GM19025 (cell line): ENCODE measurements around the gene PDK4.

Experiments
- ATAC-seq: cut with Tn5 transposase; IDR thresholded peaks from one replicate; pipeline ENCODE4 v1.9.1; 2021; ENCODE audit warnings: mild to moderate bottlenecking, low read depth, moderate library complexity; ENCODE audit not compliant: unreplicated experiment

Gene PDK4

GRCh38 chr7:95596198-95597063, at the start of gene PDK4:
TSS of gene PDK4 (minus strand) at chr7:95596516. CDS start at chr7:95596293, 223 bp downstream.
- ATAC-seq = no peak

- ATAC-seq = no peak
Measured at GRCh38 chr7:95642173-95642572, 45.9 kb upstream of the PDK4 start.

GRCh38 chr7:95636140-95636940, 40.0 kb upstream of the PDK4 start:
- ATAC-seq = no peak

GRCh38 chr7:95632609-95633008, 36.3 kb upstream of the PDK4 start:
- no peak for ATAC-seq

- ATAC-seq = no peak
Measured at GRCh38 chr7:95631527-95631926, 35.2 kb upstream of the PDK4 start.

GRCh38 chr7:95630702-95631458, 34.6 kb upstream of the PDK4 start:
- ATAC-seq = no peak

- no peak for ATAC-seq
Measured at GRCh38 chr7:95628831-95629439, 32.6 kb upstream of the PDK4 start.

- ATAC-seq = no peak
Measured at GRCh38 chr7:95623788-95624187, 27.5 kb upstream of the PDK4 start.

- ATAC-seq = no peak
Measured at GRCh38 chr7:95622859-95623258, 26.5 kb upstream of the PDK4 start.

GRCh38 chr7:95622001-95622549, 25.8 kb upstream of the PDK4 start:
- ATAC-seq = no peak

- no peak for ATAC-seq
Measured at GRCh38 chr7:95621404-95621803, 25.1 kb upstream of the PDK4 start.

- ATAC-seq = no peak
Measured at GRCh38 chr7:95620631-95621030, 24.3 kb upstream of the PDK4 start.

- no peak for ATAC-seq
Measured at GRCh38 chr7:95619921-95620320, 23.6 kb upstream of the PDK4 start.

GRCh38 chr7:95619517-95619916, 23.2 kb upstream of the PDK4 start:
- no peak for ATAC-seq

GRCh38 chr7:95614442-95614940, 18.2 kb upstream of the PDK4 start:
- no peak for ATAC-seq

- ATAC-seq = no peak
Measured at GRCh38 chr7:95611224-95611623, 14.9 kb upstream of the PDK4 start.

GRCh38 chr7:95609277-95609971, 13.1 kb upstream of the PDK4 start:
- no peak for ATAC-seq

- peak; percentile 99 for ATAC-seq
Measured at GRCh38 chr7:95608359-95609173, 12.2 kb upstream of the PDK4 start.

GRCh38 chr7:95607561-95607960, 11.2 kb upstream of the PDK4 start:
- ATAC-seq = no peak
